ENCODE measurements around the gene LCK. TPM values are rescaled to one million over a fixed set of nuclear protein-coding genes. Genes with fewer than 3 reads are reported as not detected.

The LCK gene
- total and polyA plus RNA-seq, 2 of the 8 experiments (the other 6 are each of a cell fraction or from before 2014, with no cell fraction given), result 75.3 to 122 TPM

DNA sequence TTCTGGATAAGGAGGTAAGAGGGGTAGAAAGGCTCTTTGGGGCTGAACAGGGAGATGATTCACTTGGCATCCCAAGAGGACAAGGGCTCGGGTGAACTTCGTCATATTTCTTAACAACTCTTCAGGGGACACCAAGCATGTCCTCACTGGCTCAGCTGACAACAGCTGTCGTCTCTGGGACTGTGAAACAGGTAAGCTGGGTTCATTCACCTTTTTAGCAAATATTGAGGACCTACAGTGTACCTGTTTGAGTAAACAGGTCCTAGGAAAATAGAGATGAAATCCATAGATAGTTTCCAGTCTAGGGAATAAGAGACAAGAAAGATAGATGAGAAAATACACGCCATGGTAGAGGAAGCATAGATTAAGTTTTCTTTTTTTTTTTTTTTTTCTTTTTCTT is 26.8 kb upstream of the LCK start:
- H2BK12ac ChIP-seq (ENCODE audit: low read depth, low read length), result no peak overlapping the region
- FAIRE-seq (no peak), DNase-seq (ENCODE audit: low read depth in 1 of 2, low spot score in 2 of 2) (no peak)
- peaks cover 0 to 24% of the 10 kb centered on the region in 2 experiments; a peak in 3 of 4 replicates for H3K79me2 ChIP-seq (ENCODE audit: control insufficient read depth in 1 of 2, insufficient read depth in 2 of 2, low read length in 2 of 2)
- H3K36me3 ChIP-seq (ENCODE audit: control insufficient read depth in 2 of 4, insufficient read depth in 4 of 4, low read length in 3 of 4), result peaks cover 19 to 44% (median 32%) of the 10 kb centered on the region in 4 experiments
- 0 out of 2 replicates have a peak, but pooled peaks cover 2% of the 10 kb centered on the region for H3K79me1 ChIP-seq (ENCODE audit: low read depth, low read length)
- no peaks in the 10 kb centered on the region for H3K9me3 ChIP-seq (ENCODE audit: insufficient read depth in 2 of 2, low read depth in 1 of 2, low read length in 1 of 2)
- H4K91ac ChIP-seq (replicated peaks; ENCODE audit: insufficient read length, low read length), result no peak overlapping the region
- H3K4me1 ChIP-seq (replicated peaks in 1 of 4; ENCODE audit: control insufficient read depth in 3 of 4, insufficient read depth in 4 of 4, low read length in 3 of 4), result peaks cover 0 to 7% (median 2%) of the 10 kb centered on the region in 4 experiments; a peak in 3 of 7 replicates
- no peak overlapping the region for H3K56ac ChIP-seq (replicated peaks; ENCODE audit: insufficient read length, low read depth, low read length)
- H4K8ac ChIP-seq (ENCODE audit: extremely low read depth, insufficient read depth, low read length), result no peak overlapping the region
- H3K9ac ChIP-seq (replicated peaks in 1 of 4; ENCODE audit: extremely low read depth in 1 of 4, low read depth in 3 of 4, low read length in 3 of 4), result no peak overlapping the region
- no peak overlapping the region for H2BK5ac ChIP-seq (ENCODE audit: low read depth, low read length)
- H2BK15ac ChIP-seq (ENCODE audit: low read length), result no peak overlapping the region
- TF ChIP-seq SUZ12 (IDR thresholded peaks at IDR 0.05; ENCODE audit: low read length), result no peak
- no peak for TF ChIP-seq CHD2 (IDR thresholded peaks at IDR 0.05; ENCODE audit: low read length)
- TF ChIP-seq EZH2 (IDR thresholded peaks at IDR 0.05; ENCODE audit: low read depth, low read length, severe bottlenecking), result no peak
- TF ChIP-seq, protein P1, sequence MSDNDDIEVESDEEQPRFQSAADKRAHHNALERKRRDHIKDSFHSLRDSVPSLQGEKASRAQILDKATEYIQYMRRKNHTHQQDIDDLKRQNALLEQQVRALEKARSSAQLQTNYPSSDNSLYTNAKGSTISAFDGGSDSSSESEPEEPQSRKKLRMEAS (IDR thresholded peaks at IDR 0.05), result no peak
- TF ChIP-seq SP4 (IDR thresholded peaks at IDR 0.05; ENCODE audit: low read length), result no peak
- TF ChIP-seq ASH2L (IDR thresholded peaks at IDR 0.05; ENCODE audit: low read length), result no peak
- TF ChIP-seq POLR2A (IDR thresholded peaks at IDR 0.05; ENCODE audit: control extremely low read depth in 1 of 2, low read depth in 2 of 2, low read length in 2 of 2), result no peak
- TF ChIP-seq NANOG (IDR thresholded peaks at IDR 0.05; ENCODE audit: insufficient read depth, low read depth, low read length, poor library complexity, severe bottlenecking), result no peak
- TF ChIP-seq EP300 (IDR thresholded peaks at IDR 0.05; ENCODE audit: borderline replicate concordance in 1 of 2, low read depth in 2 of 2, low read length in 2 of 2), result no peak
- TF ChIP-seq TBP (IDR thresholded peaks at IDR 0.05; ENCODE audit: low read depth, low read length), result no peak
- TF ChIP-seq HDAC6 (IDR thresholded peaks at IDR 0.05; ENCODE audit: low read depth, low read length), result no peak
- TF ChIP-seq RAD21 (IDR thresholded peaks at IDR 0.05 in 1 of 2, conservative IDR thresholded peaks at IDR 0.05 in 1 of 2; ENCODE audit: low read depth in 2 of 2, low read length in 2 of 2), result no peak
- H3K18ac ChIP-seq (ENCODE audit: extremely low read depth, low read length), result no peak overlapping the region
- H4K5ac ChIP-seq (ENCODE audit: insufficient read length, low read depth, low read length), result no peak overlapping the region
- H3K23me2 ChIP-seq (ENCODE audit: low read depth, low read length), result peaks cover 8% of the 10 kb centered on the region; the same call in 1 of the 2 replicates
- H3K27ac ChIP-seq (ENCODE audit: low read depth, low read length), result no peak overlapping the region
- no peak overlapping the region for H3K4me2 ChIP-seq (ENCODE audit: insufficient read depth in 1 of 2, low read depth in 2 of 2, low read length in 2 of 2)
- peaks cover 0 to 7% of the 10 kb centered on the region in 2 experiments for H4K20me1 ChIP-seq (replicated peaks in 1 of 2; ENCODE audit: control insufficient read depth in 1 of 2, insufficient read depth in 2 of 2, low read length in 2 of 2)
- H2AFZ ChIP-seq (ENCODE audit: low read length), result no peak overlapping the region
- H2BK120ac ChIP-seq (replicated peaks; ENCODE audit: low read depth, low read length), result no peak overlapping the region
- no peak overlapping the region for H2AK5ac ChIP-seq (ENCODE audit: low read depth, low read length)
- WGBS, 2 experiments (ENCODE audit: extremely low coverage in 1 of 2, insufficient coverage in 1 of 2, insufficient read length in 1 of 2, insufficient replicate concordance in 2 of 2, low coverage in 1 of 2, low lambda C conversion rate in 2 of 2, missing lambda C conversion rate in 1 of 2), result 93% methylated on average over 4 of the region's 4 CpGs; no CpG with 5 or more reads in 1 of the 2 experiments
- H3K4ac ChIP-seq (replicated peaks; ENCODE audit: insufficient read length, low read depth, low read length), result no peak overlapping the region
- H3K27me3 ChIP-seq (replicated peaks in 1 of 4; ENCODE audit: control insufficient read depth in 3 of 4, extremely low read depth in 1 of 4, insufficient read depth in 3 of 4, low read length in 3 of 4), result no peaks in the 10 kb centered on the region
- no peak overlapping the region for H3K14ac ChIP-seq (ENCODE audit: insufficient read length)
- no peak overlapping the region for H3K23ac ChIP-seq (ENCODE audit: insufficient read length)
- ChIA-PET POLR2A (ENCODE audit: partially characterized antibody) (interaction anchor here (1.3 to 8.0 kb wide), 5 partner anchors 10 to 129 kb away, joined by 3 to 52 read pairs (median 4); partner anchors contain the start of gene MARCKSL1), CTCF (ENCODE audit: partially characterized antibody) (interaction anchor here (1.0 to 6.8 kb wide), 8 partner anchors 9 to 108 kb away, joined by 3 to 38 read pairs (median 3); partner anchors contain the start of gene FAM167B)
- H2BK20ac ChIP-seq (ENCODE audit: low read length), result no peak overlapping the region
- H3K4me3 ChIP-seq (ENCODE audit: extremely low read depth in 1 of 4, insufficient read depth in 2 of 4, low read depth in 3 of 4, low read length in 4 of 4), result no peak overlapping the region
